GM10248 (cell line): ENCODE results near the gene CD19.
"Not testable (repeated sequence)": the region's sequence is repeated elsewhere in the genome, so short reads cannot be mapped to it uniquely, and the experiment has no call there.

Experiments used
- CTCF ChIA-PET: fragments of 300-600 bp; sonication (Branson Sonifier 250); formaldehyde crosslinking; extraction: SDS; loops from one replicate; lab custom pipeline; 2021; ENCODE audit warnings: antibody characterized with exemption; lab: Yijun Ruan, JAX
- POLR2A ChIA-PET: fragments of 350-650 bp; sonication (Branson Sonifier 250); formaldehyde crosslinking; extraction: SDS; loops from one replicate; lab custom pipeline; 2020; ENCODE audit warnings: antibody characterized with exemption; lab: Yijun Ruan, JAX
- DNase-seq: peaks from one replicate; pipeline ENCODE4 v3.0.0; 2012; ENCODE audit errors: extremely low spot score
- CTCF ChIP-seq: IDR thresholded peaks from 2 replicates; pipeline ENCODE4 v1.5.1; 2012; ENCODE audit warnings: mild to moderate bottlenecking, low read depth; ENCODE audit errors: extremely low read depth, missing control alignments, control extremely low read depth

The CD19 gene

GRCh38 chr16:28974007-28974436 is 42.3 kb downstream of the CD19 start:
- DNase-seq = no peak
- peak; percentile 54 for TF ChIP-seq CTCF
- CTCF ChIA-PET = interaction anchor here (0.9 to 2.3 kb wide), 10 partner anchors 11 to 1058 kb away, joined by 3 to 16 read pairs (median 3); partner anchors contain the start of gene LAT
- POLR2A ChIA-PET = interaction anchor here (0.6 to 1.0 kb wide), 2 partner anchors 29 to 55 kb away, joined by 3 read pairs; no protein-coding TSS in a partner anchor

GRCh38 chr16:28974437-28975157 is 42.8 kb downstream of the CD19 start, which contains the start of gene SPNS1:
Gene SPNS1 (plus strand): TSS chr16:28974778. CDS start chr16:28975152, 374 bp downstream.
- CTCF ChIA-PET = interaction anchor here (1.0 to 2.3 kb wide), 7 partner anchors 11 to 1058 kb away, joined by 3 to 16 read pairs (median 3); partner anchors contain the start of gene LAT
- DNase-seq = peak; percentile 98
- TF ChIP-seq CTCF = no peak
- POLR2A ChIA-PET = interaction anchor here (1.0 kb wide), 1 partner anchor 55 kb away, joined by 3 read pairs; no protein-coding TSS in a partner anchor

DNA sequence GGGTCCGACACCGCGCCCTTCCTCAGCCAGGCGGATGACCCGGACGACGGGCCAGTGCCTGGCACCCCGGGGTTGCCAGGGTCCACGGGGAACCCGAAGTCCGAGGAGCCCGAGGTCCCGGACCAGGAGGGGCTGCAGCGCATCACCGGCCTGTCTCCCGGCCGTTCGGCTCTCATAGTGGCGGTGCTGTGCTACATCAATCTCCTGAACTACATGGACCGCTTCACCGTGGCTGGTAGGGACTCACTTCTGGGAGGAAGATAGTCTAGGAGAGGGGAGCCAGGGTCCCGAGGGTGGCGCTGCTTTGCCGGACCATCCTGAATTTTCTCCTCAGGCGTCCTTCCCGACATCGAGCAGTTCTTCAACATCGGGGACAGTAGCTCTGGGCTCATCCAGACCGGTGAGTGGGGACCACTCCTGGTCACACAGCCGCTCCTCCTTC is 43.4 kb downstream of the CD19 start:
- no peak for DNase-seq
- TF ChIP-seq CTCF = no peak
- ChIA-PET POLR2A (no interaction called here), CTCF (interaction anchor here (2.3 kb wide), 1 partner anchor 10 kb away, joined by 16 read pairs; the partner anchor contains the start of gene LAT)

DNA sequence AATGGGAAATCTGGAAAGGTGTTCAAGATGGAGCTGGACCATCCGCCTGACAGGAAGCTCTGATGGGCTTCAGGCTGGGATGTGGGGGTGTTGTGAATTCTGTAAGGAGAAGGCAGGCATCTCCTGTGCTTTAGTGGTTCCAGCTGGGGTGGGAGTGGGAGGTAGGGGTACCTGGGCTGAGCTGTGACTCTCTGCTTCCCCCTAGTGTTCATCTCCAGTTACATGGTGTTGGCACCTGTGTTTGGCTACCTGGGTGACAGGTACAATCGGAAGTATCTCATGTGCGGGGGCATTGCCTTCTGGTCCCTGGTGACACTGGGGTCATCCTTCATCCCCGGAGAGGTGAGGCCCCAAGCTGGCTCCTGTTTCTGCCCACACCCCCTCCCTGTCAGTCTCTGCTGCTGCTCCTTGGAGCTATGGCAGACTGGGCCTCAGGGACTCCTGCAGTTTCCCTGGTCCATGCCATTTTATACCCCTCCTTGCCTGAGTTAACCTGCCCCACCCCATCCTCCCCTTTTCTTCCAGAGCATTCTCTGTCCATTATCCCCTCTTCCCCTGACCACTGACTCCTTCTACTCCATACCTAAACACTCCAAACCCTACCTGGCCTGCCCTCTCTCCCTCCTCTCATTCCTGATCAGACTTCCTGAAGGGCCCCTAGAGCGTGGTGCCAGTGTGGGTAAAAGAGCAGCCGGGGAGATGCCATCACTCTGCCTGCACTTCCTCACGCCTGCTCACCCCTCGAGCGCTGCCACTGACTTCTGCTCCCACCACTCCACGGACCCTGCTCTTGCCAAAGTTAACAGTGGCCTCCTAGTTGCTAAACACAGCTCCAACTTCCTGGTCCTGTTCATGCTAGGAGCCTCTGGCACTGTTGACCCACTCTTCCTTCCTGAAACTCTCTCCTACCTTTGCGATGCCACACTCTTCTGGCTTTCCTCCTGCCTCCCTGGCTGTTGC is 46.2 kb downstream of the CD19 start:
- peak; percentile 53 for DNase-seq
- ChIA-PET POLR2A (no interaction called here), CTCF (interaction anchor here (1.0 to 1.5 kb wide), 7 partner anchors 10 to 143 kb away, joined by 3 to 4 read pairs (median 3); no protein-coding TSS in a partner anchor)
- no peak for TF ChIP-seq CTCF

- DNase-seq, POLR2A ChIA-PET, CTCF ChIA-PET: not testable (repeated sequence)
Observed at GRCh38 chr16:28980330-28980729, 48.6 kb downstream of the CD19 start.

DNA sequence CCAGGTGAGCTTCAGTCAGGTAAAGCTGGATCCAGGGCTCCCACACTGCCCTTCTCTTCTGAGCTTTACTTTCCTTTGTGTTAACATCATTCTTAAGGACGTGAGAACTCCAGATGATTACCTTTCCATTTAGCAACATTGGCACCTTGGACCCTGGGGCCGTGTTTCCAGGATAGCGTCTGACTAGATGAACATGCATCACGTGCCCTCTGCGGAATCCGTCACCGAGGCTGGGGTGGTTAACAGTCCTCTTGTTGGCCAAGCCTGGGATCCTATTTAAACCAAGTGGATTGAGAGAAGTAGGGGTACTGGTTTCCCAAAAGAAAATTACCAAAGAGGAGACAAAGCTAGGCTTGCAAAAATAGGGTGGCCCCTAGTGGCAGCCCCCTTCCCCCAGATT is 49.2 kb downstream of the CD19 start:
- no peak for TF ChIP-seq CTCF
- DNase-seq = no peak
- ChIA-PET CTCF (no interaction called here), POLR2A (no interaction called here)
